GM19351 (cell line): ENCODE results near the gene NKX6-1.

Source experiments
- ATAC-seq: cut with Tn5 transposase; IDR thresholded peaks from one replicate; pipeline ENCODE4 v1.9.1; 2021; ENCODE audit warnings: mild to moderate bottlenecking, moderate library complexity; ENCODE audit not compliant: unreplicated experiment

The NKX6-1 gene

DNA sequence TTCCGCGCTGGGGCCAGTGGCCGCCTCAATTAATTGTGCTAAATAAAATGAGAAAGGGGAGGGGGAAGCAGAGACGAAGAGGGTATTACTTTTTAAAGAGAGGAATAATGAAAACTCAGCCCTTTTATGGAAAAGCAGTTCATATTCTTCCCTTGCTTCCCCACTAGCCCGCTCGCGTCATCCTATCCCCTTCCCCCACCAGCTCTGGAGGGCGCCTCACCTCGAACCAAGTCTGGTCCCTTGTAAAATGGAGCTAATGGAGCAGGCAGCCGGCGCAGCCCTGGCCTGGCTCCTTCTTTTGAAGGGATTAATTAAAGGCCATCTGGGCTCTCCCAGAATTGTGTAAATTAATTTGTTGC, 511 bp upstream of the NKX6-1 start:
- no peak for ATAC-seq

DNA sequence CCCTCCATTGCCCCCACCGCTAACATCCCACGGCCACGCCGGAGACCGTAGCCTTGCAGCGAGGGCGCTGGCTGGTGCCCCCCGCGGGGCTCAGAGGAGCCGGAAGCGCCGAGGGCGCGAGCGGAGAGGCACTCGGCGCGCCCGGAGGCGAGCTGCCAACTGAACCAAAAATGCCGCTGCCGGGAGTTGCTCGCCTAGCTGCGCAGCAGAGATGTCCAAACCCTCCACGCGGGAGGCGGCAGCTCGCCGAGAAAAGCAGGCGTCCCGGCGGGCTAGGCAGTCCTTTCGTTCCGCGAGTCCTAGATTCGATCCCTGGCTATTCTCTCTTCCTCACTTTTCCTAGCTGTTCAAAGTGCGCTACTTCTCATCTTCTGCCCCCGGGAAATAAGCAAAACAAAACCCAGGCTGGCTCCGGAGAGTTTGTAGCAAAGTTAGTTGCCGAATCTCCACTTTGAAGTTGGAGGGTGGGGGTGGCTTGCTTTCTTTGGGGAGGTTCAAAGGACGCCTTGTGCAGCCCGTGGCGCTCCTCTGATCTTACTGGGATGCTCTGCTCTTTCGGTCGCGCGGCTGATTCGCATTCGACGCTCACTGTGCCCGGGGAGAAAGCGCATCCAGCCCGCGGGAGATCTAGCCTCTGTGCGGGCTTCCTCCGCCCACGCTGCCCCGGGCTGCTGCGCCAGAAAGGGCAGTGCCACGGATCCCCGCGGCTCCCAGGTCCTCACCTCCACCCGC, 723 bp downstream of the NKX6-1 start:
- ATAC-seq: no peak

DNA sequence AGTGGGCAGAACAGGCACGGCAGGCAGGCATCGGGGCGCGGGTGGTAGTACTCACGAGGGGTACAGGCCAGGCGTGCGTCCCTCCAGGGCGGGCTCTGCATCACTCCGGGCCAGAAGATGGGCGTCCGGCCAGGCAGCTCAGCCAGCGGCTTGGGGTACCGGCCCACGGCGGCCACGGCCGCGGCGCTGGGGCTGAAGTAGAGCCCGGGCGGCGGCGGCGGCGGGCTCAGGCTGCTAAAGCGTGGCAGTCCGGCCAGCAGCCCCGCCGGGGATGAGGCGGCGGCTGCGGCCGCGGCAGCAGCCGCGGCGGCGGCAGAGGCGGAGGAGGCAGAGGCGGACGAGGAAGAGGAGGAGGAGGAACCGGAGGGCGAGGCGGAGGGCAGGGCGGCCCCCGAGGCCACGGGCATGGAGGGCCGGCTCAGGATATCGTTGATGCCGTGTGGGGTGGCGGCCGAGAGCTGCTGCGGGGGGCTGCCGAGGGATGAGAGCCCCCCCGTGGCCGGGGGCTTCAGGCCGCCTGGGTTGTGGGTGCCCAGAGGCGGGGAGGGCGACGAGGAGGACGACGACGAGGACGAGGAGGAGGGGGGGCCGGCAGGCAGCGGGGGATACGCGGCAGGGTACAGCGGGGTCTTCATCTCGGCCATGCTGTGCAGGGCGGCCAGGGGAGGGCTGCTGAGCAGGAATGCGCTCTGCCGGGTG, 1.4 kb downstream of the NKX6-1 start:
- ATAC-seq: no peak

DNA sequence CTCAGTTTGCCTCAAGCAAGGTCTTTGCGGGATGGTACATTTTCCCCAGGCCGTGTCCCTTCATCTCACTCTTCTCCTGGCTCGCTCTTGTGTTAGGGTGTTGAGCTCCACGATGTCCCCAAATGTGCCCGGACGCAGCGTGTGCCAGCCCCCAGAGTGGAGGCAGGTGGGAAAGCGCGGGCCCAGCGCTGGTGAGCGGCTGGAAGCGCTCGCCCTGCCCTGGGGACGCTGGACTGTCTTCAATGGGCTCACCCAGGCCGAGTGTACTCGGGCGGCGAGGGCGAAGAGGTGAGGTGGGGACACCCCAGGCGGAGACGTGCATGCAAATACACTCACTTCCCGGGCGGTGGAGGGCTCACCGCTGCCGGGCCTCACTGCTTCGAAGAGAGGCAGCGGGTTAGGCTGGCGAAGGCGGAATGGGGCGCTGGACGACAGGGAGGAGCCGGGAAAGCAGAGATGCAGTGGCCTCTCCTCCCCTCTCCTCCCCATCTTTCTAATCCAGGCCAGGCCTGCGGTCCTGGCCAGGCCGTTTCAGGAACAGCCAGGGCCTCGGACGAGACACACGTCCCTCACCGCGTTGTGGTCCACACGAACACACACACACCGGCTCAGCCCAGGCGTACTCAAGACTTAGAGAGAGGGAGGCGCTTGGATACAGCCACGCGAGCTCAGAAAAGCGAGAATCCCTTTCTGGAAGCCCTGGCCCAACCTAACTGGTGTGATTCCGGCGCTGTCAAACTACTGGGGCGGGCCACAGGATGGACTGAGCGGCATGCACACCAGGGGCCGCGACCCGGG, 2.2 kb downstream of the NKX6-1 start:
- no peak for ATAC-seq

DNA sequence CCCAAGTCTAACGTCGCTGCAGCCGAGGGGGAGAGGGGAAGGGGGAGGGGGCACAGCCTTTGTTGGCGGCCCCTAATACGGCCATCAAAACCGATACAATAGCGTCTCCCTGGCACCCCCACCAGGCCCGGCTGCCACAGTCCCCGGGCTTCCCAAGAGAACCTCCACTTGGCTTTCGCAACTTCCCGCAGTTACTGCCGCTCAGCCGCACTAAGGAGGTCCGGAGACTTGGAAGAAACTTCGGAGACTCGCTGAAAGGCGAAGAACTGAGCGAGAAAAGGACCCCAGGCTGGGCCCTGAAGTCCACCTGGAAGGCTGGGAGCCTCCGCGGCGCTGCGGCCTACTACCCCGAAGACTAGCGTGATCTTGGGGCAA, 2.8 kb downstream of the NKX6-1 start:
- no peak for ATAC-seq

DNA sequence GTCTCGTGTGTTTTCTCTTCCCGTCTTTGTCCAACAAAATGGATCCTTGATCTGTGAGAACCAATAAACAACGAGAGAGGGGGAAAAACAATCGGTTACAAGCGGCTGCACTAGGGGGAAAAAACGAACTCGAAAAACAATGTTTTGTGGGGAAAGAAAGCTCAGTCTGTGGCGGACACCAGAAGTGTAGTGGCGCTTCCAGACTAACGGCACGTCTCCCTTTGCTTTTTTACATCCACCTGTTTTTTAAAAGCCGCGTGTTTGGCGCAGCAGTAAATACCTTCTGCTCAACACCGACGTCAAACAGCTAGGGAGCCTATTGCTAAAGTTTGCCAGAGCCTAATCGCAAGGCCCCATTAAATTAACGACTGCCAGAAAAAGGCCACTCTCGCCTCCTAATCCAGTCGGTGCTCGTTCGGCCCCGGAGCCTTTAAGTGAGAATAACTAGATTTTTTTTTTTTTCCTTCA, 3.3 kb downstream of the NKX6-1 start:
- ATAC-seq: no peak

DNA sequence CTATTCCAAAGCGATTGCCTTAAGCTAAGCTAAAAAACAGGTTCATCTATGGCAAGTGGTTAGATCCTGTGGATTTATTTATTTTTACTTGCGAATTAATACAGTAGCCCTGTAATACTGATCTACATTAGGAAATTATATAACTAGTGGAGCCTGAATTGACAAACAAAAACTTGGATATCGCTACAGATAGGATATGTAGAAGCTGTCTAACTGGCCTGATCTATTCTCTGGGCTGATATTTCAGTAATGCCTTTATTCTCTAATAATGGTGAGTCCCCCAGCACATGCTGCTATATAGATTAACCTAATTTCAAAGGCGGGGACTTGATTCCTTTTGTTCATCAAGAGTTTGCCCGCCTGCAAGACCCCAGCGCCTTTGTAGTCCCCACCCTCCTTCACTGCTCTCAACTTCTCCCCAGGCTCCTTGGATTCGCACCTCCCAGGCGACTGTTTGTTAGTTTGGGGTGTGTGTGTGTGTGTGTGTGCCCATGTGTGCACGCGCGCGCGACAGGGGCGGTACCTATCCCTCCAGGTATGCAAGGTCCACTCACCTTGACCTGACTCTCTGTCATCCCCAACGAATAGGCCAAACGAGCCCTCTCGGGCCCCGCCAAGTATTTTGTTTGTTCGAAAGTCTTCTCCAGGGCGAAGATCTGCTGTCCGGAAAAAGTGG, 3.8 kb downstream of the NKX6-1 start:
- no peak for ATAC-seq

DNA sequence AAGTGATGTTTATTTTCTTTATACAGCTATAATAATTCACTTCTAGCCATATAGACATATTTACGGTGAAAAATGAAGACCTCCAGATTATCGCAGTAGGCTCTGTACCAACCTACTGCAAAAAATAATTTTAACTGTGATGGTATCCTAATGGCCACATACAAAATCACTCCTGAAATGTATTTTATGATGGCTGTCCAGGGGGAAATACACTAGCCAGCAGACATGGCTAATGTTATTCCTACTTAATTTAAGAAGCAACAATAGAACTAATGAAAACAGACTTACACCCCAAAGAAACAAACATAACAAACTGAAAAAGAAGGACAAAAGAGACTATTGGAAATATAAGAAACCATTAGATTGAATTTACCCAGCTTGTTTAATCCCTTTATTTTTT, 4.6 kb downstream of the NKX6-1 start:
- ATAC-seq: no peak

DNA sequence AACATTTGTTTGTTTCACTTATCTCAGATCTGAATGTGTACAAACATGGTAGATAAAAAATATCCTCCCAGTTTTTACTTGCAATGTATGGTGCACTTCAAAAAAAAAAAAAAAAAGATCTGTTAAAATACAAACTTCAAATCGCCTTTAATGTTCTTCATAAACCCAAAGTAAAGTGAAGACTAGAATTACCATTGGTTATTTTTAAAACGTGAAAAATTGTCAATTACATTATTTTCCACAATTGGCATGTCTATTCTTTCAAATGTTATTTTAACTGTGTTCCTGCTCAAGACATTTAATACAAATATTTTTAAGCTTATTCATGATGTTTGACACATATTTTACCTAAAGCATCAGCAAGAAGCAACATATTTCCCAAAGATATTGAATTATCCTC, 5.0 kb downstream of the NKX6-1 start:
- no peak for ATAC-seq

DNA sequence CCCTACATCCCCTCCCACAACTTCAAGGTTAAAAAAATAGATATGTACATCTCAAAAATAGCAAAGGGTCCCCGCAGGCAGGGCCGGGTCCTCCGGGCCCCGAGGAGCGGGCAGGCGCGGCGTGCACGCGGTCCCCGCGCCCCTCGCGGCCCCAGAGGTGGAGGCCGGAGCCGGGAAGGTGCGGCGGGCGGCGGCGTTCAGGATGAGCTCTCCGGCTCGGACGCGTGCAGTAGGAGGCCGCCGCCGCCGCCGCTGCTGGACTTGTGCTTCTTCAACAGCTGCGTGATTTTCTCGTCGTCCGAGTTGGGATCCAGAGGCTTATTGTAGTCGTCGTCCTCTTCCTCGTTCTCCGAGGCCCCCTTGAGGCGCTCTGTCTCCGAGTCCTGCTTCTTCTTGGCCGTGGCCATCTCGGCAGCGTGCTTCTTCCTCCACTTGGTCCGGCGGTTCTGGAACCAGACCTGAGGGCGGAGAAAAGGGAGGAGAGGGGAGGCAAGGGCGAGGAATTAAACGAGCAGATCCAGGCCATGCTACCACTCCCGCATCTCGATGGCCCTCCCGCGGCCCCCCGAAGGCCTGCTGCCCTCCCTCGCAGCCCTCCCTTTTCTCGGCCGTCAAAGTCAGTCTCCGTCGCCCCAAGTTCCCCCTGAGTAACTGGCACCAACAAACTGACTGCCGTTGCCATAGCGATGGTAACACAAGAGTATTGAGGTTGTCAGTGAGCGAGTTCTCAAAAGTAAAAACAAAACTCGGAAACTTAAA, 5.8 kb downstream of the NKX6-1 start:
- no peak for ATAC-seq

DNA sequence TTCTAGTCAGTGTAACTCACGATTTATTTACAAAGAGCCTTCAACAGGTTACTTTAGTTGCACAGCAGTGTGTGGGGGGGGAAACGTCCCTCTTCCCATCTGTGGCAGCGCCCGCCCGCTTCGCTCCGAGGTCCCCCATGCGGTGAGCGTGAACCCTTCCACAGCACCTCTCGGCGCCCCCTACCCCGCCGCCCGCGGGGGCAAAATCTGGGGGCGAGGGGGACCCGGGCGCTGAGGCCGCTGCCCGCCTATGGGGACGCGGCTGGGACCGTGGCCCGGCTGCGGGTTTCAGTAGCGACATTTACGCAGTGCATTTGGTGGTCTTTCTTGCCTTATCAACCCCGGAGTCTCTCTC, 6.4 kb downstream of the NKX6-1 start:
- ATAC-seq: no peak

DNA sequence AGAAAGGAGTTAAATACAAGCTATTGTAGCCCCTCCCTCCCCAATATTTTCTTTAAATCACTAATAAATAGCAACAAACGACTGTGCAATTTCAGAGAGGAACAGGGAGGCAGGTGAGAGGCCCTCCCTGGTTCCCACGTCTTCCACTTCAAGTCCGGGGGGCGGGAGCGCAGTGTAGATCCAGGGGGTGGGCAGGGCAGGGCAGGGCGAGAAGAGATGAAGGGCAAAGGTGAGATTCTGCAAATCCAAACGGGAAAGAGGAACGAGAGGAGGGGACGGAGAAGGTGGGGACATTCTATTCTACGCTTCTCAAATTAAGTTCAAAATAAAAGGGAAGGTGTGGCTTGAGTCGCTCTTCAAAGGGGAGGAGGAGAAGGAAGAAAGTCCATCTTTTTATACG, 6.8 kb downstream of the NKX6-1 start:
- ATAC-seq: no peak

DNA sequence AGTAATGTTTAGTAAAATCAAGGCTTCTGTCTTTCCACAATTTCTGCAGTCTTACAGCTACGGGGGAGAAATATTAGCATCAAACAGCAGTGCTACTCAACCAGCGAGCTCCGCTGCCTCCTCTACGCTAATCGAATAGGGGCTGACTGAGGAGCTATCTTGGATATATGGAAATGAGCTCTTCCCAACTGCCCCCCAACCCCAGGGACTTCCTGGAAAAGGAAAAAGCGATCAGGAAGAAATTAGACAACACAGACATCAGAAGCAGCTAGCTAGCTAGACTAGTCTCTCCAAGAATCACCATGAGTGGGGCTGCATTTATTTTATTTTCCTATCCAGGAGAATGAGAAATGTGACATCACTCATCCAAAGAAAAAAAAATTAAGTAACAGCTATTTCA, 7.6 kb downstream of the NKX6-1 start:
- ATAC-seq: no peak

DNA sequence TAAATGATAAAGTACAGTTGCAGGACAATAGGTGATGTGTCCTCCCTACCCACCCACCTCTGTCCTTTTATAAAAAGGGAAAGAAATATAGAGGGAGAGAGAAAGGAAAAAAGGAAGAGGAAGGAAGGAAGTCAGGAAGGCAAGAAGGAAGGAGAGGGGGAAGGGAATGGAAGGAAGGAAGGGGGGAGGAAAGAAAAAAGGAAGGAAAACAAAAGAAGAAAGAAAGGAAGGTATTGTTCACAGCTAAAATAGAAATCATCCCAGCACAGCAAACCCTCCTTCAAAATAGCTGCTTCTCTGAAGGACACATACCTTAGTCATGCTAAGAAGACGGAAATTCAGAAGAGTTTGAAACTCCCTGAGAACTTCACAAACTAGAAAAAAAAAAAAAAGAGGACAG, 8.4 kb downstream of the NKX6-1 start:
- no peak for ATAC-seq

DNA sequence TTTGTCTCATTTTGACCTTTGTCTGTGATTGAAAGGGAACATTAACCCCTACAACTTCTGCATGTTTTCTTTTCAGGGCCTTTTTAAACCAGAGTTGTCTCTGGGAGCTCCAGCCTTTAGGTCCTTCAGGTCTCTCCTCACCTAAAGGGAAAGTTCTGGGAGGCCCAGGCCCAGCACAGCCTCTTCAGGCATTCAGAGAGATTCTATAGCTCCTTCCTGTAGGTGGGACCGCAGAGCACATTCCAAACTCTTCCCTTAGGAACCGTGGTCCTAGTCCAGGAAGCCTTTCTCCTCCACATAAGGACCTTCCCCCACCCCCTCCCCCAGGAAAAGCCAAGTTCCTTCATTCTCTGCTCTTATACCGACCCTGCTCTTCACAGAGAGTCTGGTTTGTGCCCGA, 14.9 kb downstream of the NKX6-1 start:
- ATAC-seq: no peak

DNA sequence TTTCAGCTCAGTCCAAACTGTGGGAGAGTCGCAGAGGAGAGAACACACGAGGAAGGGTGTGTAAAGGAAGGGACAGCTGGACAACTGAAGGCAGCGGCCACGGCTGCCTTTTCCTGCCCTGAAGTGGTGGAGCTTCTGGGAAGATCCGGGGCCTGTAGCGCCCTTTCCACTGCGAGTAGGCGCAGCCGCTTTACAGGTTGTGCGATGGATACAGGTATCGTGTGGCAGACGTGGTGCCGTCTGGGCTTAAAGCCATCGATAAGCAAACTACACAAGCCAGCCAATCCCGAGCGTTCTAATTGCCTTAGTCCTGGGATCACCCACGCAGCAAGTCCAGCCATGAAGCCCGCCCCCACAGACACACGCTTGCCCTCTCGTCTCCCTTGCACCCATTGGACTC, 15.4 kb downstream of the NKX6-1 start:
- no peak for ATAC-seq

DNA sequence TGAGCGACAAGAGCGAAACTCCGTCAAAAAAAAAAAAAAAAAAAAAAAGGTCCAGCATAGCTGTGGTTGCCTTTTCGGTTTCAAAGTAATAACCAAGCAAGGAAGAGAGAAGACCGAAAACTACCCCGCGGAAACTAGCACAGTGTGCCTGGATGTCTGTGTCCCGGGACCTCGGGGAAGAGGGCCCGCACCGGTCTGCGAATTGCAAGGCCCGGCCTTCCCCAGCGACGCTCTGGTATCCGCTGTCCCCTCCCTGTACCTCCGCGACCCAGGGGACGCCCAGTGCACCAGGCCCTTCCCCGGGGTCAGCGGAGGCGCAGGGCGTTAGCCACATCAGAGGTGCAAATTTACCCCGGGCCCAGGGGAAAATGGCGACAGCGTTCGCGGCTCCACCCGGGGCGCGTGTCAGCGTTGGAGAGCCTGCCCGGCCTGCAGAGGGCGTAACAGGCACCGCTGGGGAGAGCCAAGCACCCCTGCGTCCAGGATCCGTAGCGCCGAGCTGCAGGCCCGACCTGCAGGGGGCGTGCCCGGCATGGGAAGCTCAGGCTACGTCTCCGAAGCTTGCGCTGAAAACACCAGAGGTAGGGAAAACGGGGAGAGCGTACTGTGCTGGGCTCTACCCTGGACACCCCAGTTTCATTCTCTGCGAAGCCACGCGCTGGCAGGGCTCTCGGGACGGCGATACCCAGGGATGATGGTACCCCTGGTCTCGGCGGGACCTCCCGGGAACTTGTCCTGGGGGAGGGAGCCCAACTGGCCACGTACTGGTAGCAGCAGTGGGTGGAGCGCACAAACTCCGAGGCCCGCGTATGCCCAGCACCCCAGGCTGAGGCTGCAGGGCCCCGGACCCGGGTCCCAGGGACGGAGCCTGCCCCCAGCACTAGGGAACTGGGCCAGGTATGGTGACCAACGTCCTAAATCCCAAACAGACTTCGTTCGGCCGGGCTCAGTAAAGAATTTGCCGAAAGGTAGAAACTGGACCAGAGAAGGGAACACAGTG, 16.2 kb downstream of the NKX6-1 start:
- ATAC-seq: no peak

DNA sequence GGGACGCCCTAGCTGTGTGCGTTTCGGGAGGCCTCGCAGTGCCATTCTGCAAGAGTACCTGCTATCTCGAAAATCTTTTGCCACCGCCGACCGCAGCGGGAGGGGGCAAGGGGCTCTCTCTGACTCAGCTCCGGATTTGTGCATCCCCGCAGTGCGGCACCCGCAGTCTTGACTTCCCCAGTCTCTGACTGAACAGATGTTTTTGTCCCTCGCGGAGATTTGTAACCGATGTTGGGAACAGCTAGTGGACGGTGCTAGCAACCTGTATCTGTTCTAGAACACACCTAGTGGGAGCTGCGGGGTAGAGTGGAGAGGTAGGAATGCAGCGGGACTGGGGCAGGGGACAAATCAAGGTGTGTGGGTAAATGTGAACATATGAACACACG, 17.2 kb downstream of the NKX6-1 start:
- ATAC-seq: no peak

DNA sequence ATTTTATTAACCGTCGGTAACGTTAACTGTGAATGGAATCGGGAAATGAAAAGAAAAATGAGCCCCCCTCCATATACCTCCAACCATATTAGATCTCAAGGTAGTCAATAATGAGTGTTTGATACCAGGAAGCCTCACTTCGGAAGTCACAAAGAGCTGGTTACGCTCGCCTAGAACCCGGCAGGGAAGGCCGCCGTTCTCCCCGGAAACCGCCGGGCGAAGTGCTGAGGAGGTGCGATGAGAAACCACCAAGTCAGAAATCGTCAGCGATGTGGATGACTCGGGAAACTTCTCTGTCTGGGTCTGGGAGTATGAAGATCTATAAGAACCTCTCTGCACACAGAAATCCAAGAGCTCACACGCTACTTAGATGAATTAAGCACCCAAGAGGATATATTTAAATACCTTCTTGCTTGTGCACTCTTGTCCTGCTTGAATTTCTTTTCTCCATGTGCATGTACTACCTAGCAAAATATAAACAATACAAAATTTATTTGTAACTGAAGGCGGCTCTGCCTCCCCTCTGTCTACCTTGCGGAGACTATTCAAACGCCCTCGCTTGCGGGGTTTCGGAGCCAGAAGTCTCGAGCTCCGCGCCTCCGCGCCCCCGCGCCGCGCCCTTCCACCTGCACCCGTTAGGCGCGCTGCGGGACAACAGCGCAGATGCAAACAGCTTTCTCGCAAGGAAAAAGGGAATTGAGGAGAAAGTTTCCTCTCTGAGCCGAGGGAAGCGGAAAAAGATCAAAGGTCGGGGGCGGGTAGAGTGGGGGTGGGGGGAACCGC, 17.8 kb downstream of the NKX6-1 start:
- no peak for ATAC-seq
